MM.1S (cell line): ENCODE data around the gene CDPF1.
A peak's percentile ranks its signal among the peaks of the same experiment; 100 is the strongest.

Source experiments
- DNase-seq: peaks from one replicate; pipeline ENCODE4 v3.0.0-alpha.2; 2015
- H2AFZ ChIP-seq: fragments of 300-600 bp; sonication (generic); 2 replicates; pipeline ENCODE4 v1.6.0; 2016; ENCODE audit warnings: antibody characterized with exemption, low read length
- H3F3A ChIP-seq: fragments of 300-600 bp; sonication (generic); 2 replicates; pipeline ENCODE4 v1.6.1; 2016; ENCODE audit warnings: mild to moderate bottlenecking, antibody characterized with exemption, low read length, moderate library complexity, mixed read lengths; ENCODE audit not compliant: insufficient read depth
- H3K27ac ChIP-seq: fragments of 300-600 bp; sonication (generic); 2 replicates; pipeline ENCODE4 v1.5.1; 2016; ENCODE audit warnings: mild to moderate bottlenecking, low read length
- H3K27me3 ChIP-seq: fragments of 300-600 bp; sonication (generic); replicated peaks from 2 replicates; pipeline ENCODE4 v1.6.0; 2016; ENCODE audit warnings: low read length; ENCODE audit not compliant: insufficient read depth
- H3K36me3 ChIP-seq: fragments of 300-600 bp; sonication (generic); replicated peaks from 2 replicates; pipeline ENCODE4 v1.6.1; 2016; ENCODE audit warnings: mild to moderate bottlenecking, low read length, mixed read lengths; ENCODE audit not compliant: insufficient read depth
- H3K4me1 ChIP-seq: fragments of 300-600 bp; sonication (generic); 2 replicates; pipeline ENCODE4 v1.6.1; 2016; ENCODE audit warnings: low read length, mixed read lengths
- H3K4me2 ChIP-seq: fragments of 300-600 bp; sonication (generic); 2 replicates; pipeline ENCODE4 v1.6.0; 2016; ENCODE audit warnings: low read depth, low read length
- H3K4me3 ChIP-seq: fragments of 300-600 bp; sonication (generic); 2 replicates; pipeline ENCODE4 v1.5.1; 2016; ENCODE audit warnings: low read length, mixed read lengths
- H3K79me2 ChIP-seq: fragments of 300-600 bp; sonication (generic); 2 replicates; pipeline ENCODE4 v1.6.1; 2016; ENCODE audit warnings: mixed run types, low read length, mixed read lengths
- H3K9ac ChIP-seq: fragments of 300-600 bp; sonication (generic); 2 replicates; pipeline ENCODE4 v1.6.1; 2016; ENCODE audit warnings: low read length, mixed read lengths
- H3K9me2 ChIP-seq: fragments of 300-600 bp; sonication (generic); replicated peaks from 2 replicates; pipeline ENCODE4 v1.6.1; 2016; ENCODE audit warnings: mild to moderate bottlenecking, low read length, mixed read lengths; ENCODE audit not compliant: insufficient read depth
- H3K9me3 ChIP-seq: fragments of 300-600 bp; sonication (generic); replicated peaks from 2 replicates; pipeline ENCODE4 v1.6.1; 2016; ENCODE audit warnings: mild to moderate bottlenecking, low read length, mixed read lengths; ENCODE audit not compliant: insufficient read depth
- H4K20me1 ChIP-seq: fragments of 300-600 bp; sonication (generic); 2 replicates; pipeline ENCODE4 v1.6.1; 2016; ENCODE audit warnings: mild to moderate bottlenecking, low read length, moderate library complexity, mixed read lengths; ENCODE audit not compliant: insufficient read depth
- EZH2 ChIP-seq: fragments of 300-600 bp; sonication (generic); optimal IDR thresholded peaks from 2 replicates; pipeline ENCODE3; 2017; ENCODE audit warnings: low read depth, mild to moderate bottlenecking, antibody characterized with exemption, low read length, mixed read lengths
- EZH2phosphoT487 ChIP-seq: fragments of 300-600 bp; sonication (generic); IDR thresholded peaks from 2 replicates; pipeline ENCODE4 v1.6.1; 2018; ENCODE audit warnings: antibody characterized with exemption, low read length
- TF ChIP-seq, protein P1 (sequence below): fragments of 300-600 bp; sonication (generic); IDR thresholded peaks from 2 replicates; pipeline ENCODE4 v1.5.1; 2016; ENCODE audit warnings: antibody characterized with exemption, low read length, mixed read lengths

Gene CDPF1, protein sequence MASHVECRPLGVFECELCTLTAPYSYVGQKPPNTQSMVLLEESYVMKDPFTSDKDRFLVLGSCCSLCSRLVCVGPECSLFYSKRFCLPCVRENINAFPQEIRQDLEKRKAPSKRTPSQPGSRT

DNA sequence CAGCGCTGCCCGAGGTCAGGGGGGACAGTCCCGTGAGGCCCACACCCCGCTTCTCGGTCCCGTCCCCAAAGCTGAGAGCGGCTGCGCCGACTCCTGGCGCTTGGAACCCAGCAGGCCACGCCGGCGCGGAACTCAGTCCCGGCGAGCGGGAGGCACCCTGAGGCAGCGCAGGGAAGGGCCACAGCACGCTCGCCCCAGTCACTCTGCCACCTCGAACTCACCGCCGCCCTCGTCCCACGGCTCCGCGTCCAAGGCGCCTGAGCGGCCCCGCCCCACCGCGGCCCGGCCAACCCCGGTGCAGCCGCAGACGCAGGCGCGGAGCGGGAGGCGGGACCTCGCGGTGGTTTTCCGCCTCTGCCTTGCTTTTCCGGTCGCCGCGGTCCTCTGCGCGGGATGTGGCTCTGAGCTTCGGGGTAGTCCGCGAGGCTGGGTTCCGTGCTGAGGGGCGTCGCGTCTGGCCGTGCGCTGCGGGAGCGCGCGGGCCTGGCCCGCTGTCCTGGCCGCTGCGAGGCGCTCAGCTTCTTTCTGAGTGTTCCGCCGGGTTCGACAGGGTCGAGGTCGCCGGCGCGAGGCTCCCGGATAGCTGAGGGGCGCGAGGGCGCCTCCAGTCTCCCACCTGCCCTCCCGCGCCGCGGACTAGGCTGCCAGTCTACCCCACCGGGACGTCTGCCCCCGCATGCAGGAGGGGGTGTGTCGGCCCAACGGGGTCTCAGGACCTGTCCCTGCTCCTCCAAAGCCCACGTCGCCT lies at the start of gene CDPF1:
Gene CDPF1, minus strand, starts transcription at position 259 of the 748 bp plus-strand sequence. CDS start 2,009 bp downstream, outside the sequence.
- Histone ChIP-seq H3K27ac (peak within 1 kb of the TSS; percentile 69; the same call in 1 of the 2 replicates), H3K9ac (peak within 1 kb of the TSS; percentile 83), H3K36me3 (no peaks in the 10 kb centered on the region), H3F3A (no peaks in the 10 kb centered on the region), H3K9me2 (no peaks in the 10 kb centered on the region), H3K9me3 (no peaks in the 10 kb centered on the region), H3K27me3 (no peaks in the 10 kb centered on the region), H3K4me2 (peak within 1 kb of the TSS; percentile 78), H3K4me1 (0 out of 2 replicates have a peak, but pooled peaks cover 4% of the 10 kb centered on the region), H3K4me3 (peak within 1 kb of the TSS; percentile 88), H4K20me1 (no peaks in the 10 kb centered on the region), H3K79me2 (0 out of 2 replicates have a peak, but pooled peaks cover 3% of the 10 kb centered on the region), H2AFZ (peak within 1 kb of the TSS; percentile 87)
- no peak for TF ChIP-seq EZH2
- TF ChIP-seq, protein P1, sequence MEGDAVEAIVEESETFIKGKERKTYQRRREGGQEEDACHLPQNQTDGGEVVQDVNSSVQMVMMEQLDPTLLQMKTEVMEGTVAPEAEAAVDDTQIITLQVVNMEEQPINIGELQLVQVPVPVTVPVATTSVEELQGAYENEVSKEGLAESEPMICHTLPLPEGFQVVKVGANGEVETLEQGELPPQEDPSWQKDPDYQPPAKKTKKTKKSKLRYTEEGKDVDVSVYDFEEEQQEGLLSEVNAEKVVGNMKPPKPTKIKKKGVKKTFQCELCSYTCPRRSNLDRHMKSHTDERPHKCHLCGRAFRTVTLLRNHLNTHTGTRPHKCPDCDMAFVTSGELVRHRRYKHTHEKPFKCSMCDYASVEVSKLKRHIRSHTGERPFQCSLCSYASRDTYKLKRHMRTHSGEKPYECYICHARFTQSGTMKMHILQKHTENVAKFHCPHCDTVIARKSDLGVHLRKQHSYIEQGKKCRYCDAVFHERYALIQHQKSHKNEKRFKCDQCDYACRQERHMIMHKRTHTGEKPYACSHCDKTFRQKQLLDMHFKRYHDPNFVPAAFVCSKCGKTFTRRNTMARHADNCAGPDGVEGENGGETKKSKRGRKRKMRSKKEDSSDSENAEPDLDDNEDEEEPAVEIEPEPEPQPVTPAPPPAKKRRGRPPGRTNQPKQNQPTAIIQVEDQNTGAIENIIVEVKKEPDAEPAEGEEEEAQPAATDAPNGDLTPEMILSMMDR, result no peak; the same call in 1 of the 2 replicates
- no peak for TF ChIP-seq EZH2phosphoT487
- DNase-seq, result peak; percentile 92

DNA sequence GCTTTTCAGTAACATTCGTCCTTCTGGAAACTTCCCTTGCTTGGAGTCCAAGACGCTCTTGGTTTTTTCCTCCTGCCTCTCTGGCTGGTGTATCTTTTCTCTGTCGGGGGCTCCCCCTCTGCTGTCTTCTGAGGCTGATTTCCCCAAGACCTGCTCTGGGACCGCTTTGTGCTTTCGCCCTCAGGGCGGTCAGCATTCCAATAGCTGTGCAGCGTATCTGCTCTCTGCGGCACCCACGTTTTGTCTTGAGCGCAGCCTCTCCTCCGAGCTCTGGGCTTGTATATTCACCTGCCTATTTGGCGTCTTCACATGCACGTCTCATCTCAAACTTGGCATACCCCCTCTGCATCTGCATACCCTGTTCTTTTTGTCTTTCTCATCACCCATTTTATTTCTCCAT lies 49.0 kb upstream of the CDPF1 start:
- Histone ChIP-seq H3K9me2 (no peaks in the 10 kb centered on the region), H3K36me3 (peaks cover 10% of the 10 kb centered on the region; the same call in 1 of the 2 replicates), H3K4me2 (no peak overlapping the region), H3K4me3 (no peak overlapping the region), H3K4me1 (peaks cover 21% of the 10 kb centered on the region), H2AFZ (no peak overlapping the region), H4K20me1 (no peaks in the 10 kb centered on the region), H3K27ac (no peak overlapping the region), H3K9me3 (no peaks in the 10 kb centered on the region), H3F3A (peaks cover 22% of the 10 kb centered on the region), H3K27me3 (no peaks in the 10 kb centered on the region), H3K9ac (no peak overlapping the region), H3K79me2 (peaks cover 80% of the 10 kb centered on the region)
- no peak for DNase-seq
- TF ChIP-seq, protein P1, result no peak
- TF ChIP-seq EZH2phosphoT487 (no peak), EZH2 (no peak)

DNA sequence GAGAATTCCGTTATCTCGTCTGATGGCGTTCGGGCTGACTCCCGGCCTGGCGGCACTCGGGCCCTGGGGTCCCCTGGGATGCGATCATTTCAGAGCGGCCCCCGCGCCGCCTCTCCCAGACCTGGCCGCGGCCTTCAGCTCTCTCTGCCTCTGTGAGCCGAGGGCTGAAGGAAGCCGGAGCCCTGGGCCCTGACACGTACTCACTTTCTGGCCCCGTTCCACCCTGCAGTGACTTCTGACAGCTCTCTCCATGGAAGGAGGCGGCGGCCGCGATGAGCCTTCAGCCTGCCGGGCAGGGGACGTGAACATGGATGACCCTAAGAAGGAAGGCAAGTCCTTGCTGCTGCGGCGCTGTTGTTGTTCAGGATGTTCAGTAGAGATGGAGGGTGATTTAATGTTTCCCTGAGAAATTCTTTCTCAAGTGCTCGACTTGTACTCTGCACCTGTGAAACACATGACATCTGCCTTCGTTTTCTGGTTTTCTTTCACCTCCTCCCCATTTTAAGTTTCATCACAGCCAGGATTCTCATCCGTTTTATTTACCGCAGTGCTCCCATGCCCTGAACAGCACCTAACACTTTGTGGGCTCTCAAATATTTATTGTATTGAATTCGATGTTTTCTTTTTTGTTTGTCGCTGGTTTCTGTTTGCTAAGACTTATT lies 47.2 kb upstream of the CDPF1 start:
- H3K9ac ChIP-seq, result peak overlapping the region; percentile 94
- peak overlapping the region; percentile 42; the same call in 1 of the 2 replicates for H3K27ac ChIP-seq
- H3K9me2 ChIP-seq, result no peaks in the 10 kb centered on the region
- peaks cover 63% of the 10 kb centered on the region for H3K79me2 ChIP-seq
- no peaks in the 10 kb centered on the region for H4K20me1 ChIP-seq
- peak overlapping the region; percentile 40 for H2AFZ ChIP-seq
- peaks cover 36% of the 10 kb centered on the region for H3F3A ChIP-seq
- no peak for TF ChIP-seq EZH2phosphoT487
- TF ChIP-seq, protein P1, result no peak
- TF ChIP-seq EZH2, result no peak
- H3K4me3 ChIP-seq, result peak overlapping the region; percentile 83
- peak overlapping the region; percentile 99 for H3K4me2 ChIP-seq
- H3K9me3 ChIP-seq, result no peaks in the 10 kb centered on the region
- H3K27me3 ChIP-seq, result no peaks in the 10 kb centered on the region
- DNase-seq, result peak; percentile 36
- H3K36me3 ChIP-seq, result peaks cover 10% of the 10 kb centered on the region; the same call in 1 of the 2 replicates
- H3K4me1 ChIP-seq, result peaks cover 39% of the 10 kb centered on the region
